LHCN-M2 (cell line): ENCODE measurements around the gene GSE1. TPM values are rescaled to one million over a fixed set of nuclear protein-coding genes. Genes with fewer than 3 reads are reported as not detected.

Experiments
- DNase-seq: peaks from one replicate; pipeline ENCODE4 v3.0.0-alpha.2; 2012; ENCODE audit warnings: low read depth
- total RNA-seq: library from RNA; depleted of rRNA; stranded (reverse); fragments of >200 nt; gene quantifications from 2 replicates; pipeline ENCODE4 v1.2.3, GENCODE V29; 2014; rRNA removed

GSE1 gene
- total RNA-seq, 1 experiment from 2014 or later, result 10.9 TPM

GRCh38 chr16:85719605-85720301 lies 106.6 kb downstream of the GSE1 start:
- no peak for DNase-seq

GRCh38 chr16:85720302-85720637 lies 107.1 kb downstream of the GSE1 start:
- DNase-seq, result peak; percentile 38

- no peak for DNase-seq
Observed at GRCh38 chr16:85722128-85722893, 109.2 kb downstream of the GSE1 start.

- DNase-seq, result no peak
Observed at GRCh38 chr16:85724126-85724879, 111.2 kb downstream of the GSE1 start.

- DNase-seq, result no peak
Observed at GRCh38 chr16:85724936-85725335, 111.8 kb downstream of the GSE1 start.

Other genes starting within 250 kb of the GSE1 start
- gene GINS2, start 75.6 kb downstream of the GSE1 start, total RNA-seq, result 33.1 and 38.6 TPM in 2 replicates
- gene C16orf74, start 137.8 kb downstream of the GSE1 start, total RNA-seq, result not detected in 2 replicates
- gene EMC8, start 186.2 kb downstream of the GSE1 start, total RNA-seq, result 50.1 and 62.1 TPM in 2 replicates
- gene COX4I1, start 186.4 kb downstream of the GSE1 start, total RNA-seq, result 367 and 373 TPM in 2 replicates